PC-3 (cell line): ENCODE data around the gene WNT3. TPM values are rescaled to one million over a fixed set of nuclear protein-coding genes. Genes with fewer than 3 reads are reported as not detected.

ENCODE experiments used
- ATAC-seq: fragments of 200-7000 bp; cut with Tn5 transposase; 2 replicates; pipeline ENCODE4 v1.9.1; 2020; ENCODE audit warnings: mild to moderate bottlenecking, moderate library complexity
- BruUV-seq: library from RNA; stranded (reverse); fragments of 400-500 nt; replicated peaks from 2 replicates; lab custom pipeline; 2021; lab: Mats Ljungman, UMichigan
- CTCF ChIA-PET: fragments of 300-600 bp; sonication (Branson Sonifier 250); formaldehyde crosslinking; loops from one replicate; lab custom pipeline; 2022; ENCODE audit warnings: antibody characterized with exemption; lab: Charles Lee
- POLR2A ChIA-PET: fragments of 300-600 bp; sonication (Branson Sonifier 250); formaldehyde crosslinking; loops from one replicate; lab custom pipeline; 2022; ENCODE audit warnings: antibody characterized with exemption; ENCODE audit not compliant: unreplicated experiment; lab: Charles Lee
- DNase-seq: peaks from one replicate; pipeline ENCODE4 v3.0.0-alpha.2; 2015
- H2AFZ ChIP-seq: fragments of 300-600 bp; sonication (generic); 2 replicates; pipeline ENCODE4 v1.6.0; 2016; ENCODE audit warnings: antibody characterized with exemption, low read length
- H3F3A ChIP-seq: fragments of 300-600 bp; sonication (generic); one replicate; pipeline ENCODE4 v1.6.0; 2017; ENCODE audit warnings: antibody characterized with exemption, low read length, control low read depth, mild to moderate bottlenecking; ENCODE audit not compliant: unreplicated experiment
- H3K27ac ChIP-seq: fragments of 300-600 bp; sonication (generic); 2 replicates; pipeline ENCODE4 v1.5.1; 2016; ENCODE audit warnings: mild to moderate bottlenecking, low read length
- H3K27me3 ChIP-seq: fragments of 300-600 bp; sonication (generic); 2 replicates; pipeline ENCODE4 v1.6.1; 2016; ENCODE audit warnings: low read length, mixed read lengths
- H3K36me3 ChIP-seq: fragments of 300-600 bp; sonication (generic); 2 replicates; pipeline ENCODE4 v1.6.1; 2016; ENCODE audit warnings: low read depth, mixed run types, low read length, mixed read lengths
- H3K4me1 ChIP-seq: fragments of 300-600 bp; sonication (generic); 2 replicates; pipeline ENCODE4 v1.5.1; 2016; ENCODE audit warnings: low read length; ENCODE audit not compliant: insufficient read depth
- H3K4me2 ChIP-seq: fragments of 300-600 bp; sonication (generic); 2 replicates; pipeline ENCODE4 v1.6.0; 2016; ENCODE audit warnings: low read length
- H3K4me3 ChIP-seq: fragments of 300-600 bp; sonication (generic); 2 replicates; pipeline ENCODE4 v1.5.1; 2016; ENCODE audit warnings: mild to moderate bottlenecking, low read length, mixed read lengths
- H3K79me2 ChIP-seq: fragments of 300-600 bp; sonication (generic); 2 replicates; pipeline ENCODE4 v1.6.1; 2017; ENCODE audit warnings: low read length, mixed read lengths
- H3K9ac ChIP-seq: fragments of 300-600 bp; sonication (generic); 2 replicates; pipeline ENCODE4 v1.6.0; 2016; ENCODE audit warnings: mild to moderate bottlenecking, low read length
- H3K9me2 ChIP-seq: fragments of 300-600 bp; sonication (generic); replicated peaks from 2 replicates; pipeline ENCODE4 v1.6.1; 2016; ENCODE audit warnings: mixed run types, low read length, mixed read lengths
- H3K9me3 ChIP-seq: fragments of 300-600 bp; sonication (generic); 2 replicates; pipeline ENCODE4 v1.6.1; 2016; ENCODE audit warnings: low read length, mixed read lengths
- H4K20me1 ChIP-seq: fragments of 300-600 bp; sonication (generic); 2 replicates; pipeline ENCODE4 v1.6.1; 2016; ENCODE audit warnings: low read length, mixed read lengths
- EZH2 ChIP-seq: fragments of 300-600 bp; sonication (generic); IDR thresholded peaks from one replicate; pipeline ENCODE4 v1.6.1; 2017; ENCODE audit warnings: antibody characterized with exemption, mild to moderate bottlenecking, low read length; ENCODE audit not compliant: unreplicated experiment
- EZH2phosphoT487 ChIP-seq: fragments of 300-600 bp; sonication (generic); IDR thresholded peaks from 2 replicates; pipeline ENCODE4 v1.6.1; 2018; ENCODE audit warnings: mild to moderate bottlenecking, antibody characterized with exemption, low read length, borderline replicate concordance
- intact Hi-C: fragments of 100-400 bp; cut with micrococcal nuclease; formaldehyde crosslinking; loops from 2 replicates; pipeline ENCODE4 v1.9.0; 2023
- total RNA-seq: library from RNA; depleted of rRNA; stranded (reverse); fragments of >200 nt; gene quantifications from 2 replicates; pipeline ENCODE4 v1.2.3, GENCODE V29; 2014; rRNA removed
- TF ChIP-seq, protein P1 (sequence below): fragments of 300-600 bp; sonication (generic); conservative IDR thresholded peaks from 2 replicates; pipeline ENCODE4 v1.5.1; 2017; ENCODE audit warnings: antibody characterized with exemption, low read depth, mild to moderate bottlenecking, low read length

Gene WNT3
- total RNA-seq, 1 experiment from 2014 or later: 4.9 TPM

DNA sequence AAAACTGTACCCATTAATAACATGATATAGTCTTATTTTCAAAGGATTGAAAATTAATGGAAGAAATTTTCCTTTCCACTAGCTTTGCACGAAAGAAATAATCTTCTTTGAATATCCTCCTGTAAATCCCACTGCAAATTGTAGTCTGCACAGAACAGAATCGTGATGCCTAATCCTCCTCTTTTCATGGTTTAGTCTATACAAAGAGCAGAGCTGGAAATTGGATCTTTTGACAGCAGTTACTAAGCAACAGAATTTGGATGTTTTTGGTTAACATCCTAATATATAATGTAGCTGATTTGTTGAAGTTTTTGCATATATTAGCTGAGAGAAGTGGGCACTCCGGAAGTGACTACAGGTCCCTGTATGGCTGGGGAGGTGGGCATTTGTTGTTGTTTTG is 98.6 kb downstream of the WNT3 start:
- Histone ChIP-seq H4K20me1 (no peaks in the 10 kb centered on the region), H2AFZ (no peak overlapping the region), H3K79me2 (no peaks in the 10 kb centered on the region), H3K4me1 (peaks cover 11% of the 10 kb centered on the region), H3K27ac (no peak overlapping the region), H3K9me3 (no peaks in the 10 kb centered on the region), H3K9ac (no peak overlapping the region), H3K4me2 (no peak overlapping the region), H3K36me3 (peaks cover 5% of the 10 kb centered on the region; the same call in 1 of the 2 replicates), H3K9me2 (no peaks in the 10 kb centered on the region), H3F3A (no peaks in the 10 kb centered on the region), H3K27me3 (no peaks in the 10 kb centered on the region), H3K4me3 (no peak overlapping the region)
- CTCF ChIA-PET: no interaction called here
- no peak for TF ChIP-seq EZH2phosphoT487
- TF ChIP-seq, protein P1, sequence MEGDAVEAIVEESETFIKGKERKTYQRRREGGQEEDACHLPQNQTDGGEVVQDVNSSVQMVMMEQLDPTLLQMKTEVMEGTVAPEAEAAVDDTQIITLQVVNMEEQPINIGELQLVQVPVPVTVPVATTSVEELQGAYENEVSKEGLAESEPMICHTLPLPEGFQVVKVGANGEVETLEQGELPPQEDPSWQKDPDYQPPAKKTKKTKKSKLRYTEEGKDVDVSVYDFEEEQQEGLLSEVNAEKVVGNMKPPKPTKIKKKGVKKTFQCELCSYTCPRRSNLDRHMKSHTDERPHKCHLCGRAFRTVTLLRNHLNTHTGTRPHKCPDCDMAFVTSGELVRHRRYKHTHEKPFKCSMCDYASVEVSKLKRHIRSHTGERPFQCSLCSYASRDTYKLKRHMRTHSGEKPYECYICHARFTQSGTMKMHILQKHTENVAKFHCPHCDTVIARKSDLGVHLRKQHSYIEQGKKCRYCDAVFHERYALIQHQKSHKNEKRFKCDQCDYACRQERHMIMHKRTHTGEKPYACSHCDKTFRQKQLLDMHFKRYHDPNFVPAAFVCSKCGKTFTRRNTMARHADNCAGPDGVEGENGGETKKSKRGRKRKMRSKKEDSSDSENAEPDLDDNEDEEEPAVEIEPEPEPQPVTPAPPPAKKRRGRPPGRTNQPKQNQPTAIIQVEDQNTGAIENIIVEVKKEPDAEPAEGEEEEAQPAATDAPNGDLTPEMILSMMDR: no peak
- TF ChIP-seq EZH2: no peak
- intact Hi-C loops: no loop called here
- ATAC-seq (no peak), DNase-seq (no peak)
- no TSS peak for BruUV-seq
- POLR2A ChIA-PET: no interaction called here

- no peaks in the 10 kb centered on the region for H3K27me3 ChIP-seq
- H4K20me1 ChIP-seq: no peaks in the 10 kb centered on the region
- no peaks in the 10 kb centered on the region for H3K9me2 ChIP-seq
- no peaks in the 10 kb centered on the region for H3K9me3 ChIP-seq
- no peaks in the 10 kb centered on the region for H3F3A ChIP-seq
- DNase-seq: no peak
- no peak overlapping the region for H3K9ac ChIP-seq
- H3K27ac ChIP-seq: no peak overlapping the region
- ChIA-PET POLR2A (no interaction called here), CTCF (no interaction called here)
- H3K36me3 ChIP-seq: peaks cover 17% of the 10 kb centered on the region; the same call in 1 of the 2 replicates
- H3K4me3 ChIP-seq: no peak overlapping the region
- TF ChIP-seq, protein P1: no peak
- no peak for TF ChIP-seq EZH2
- TF ChIP-seq EZH2phosphoT487: no peak
- no TSS peak for BruUV-seq
- intact Hi-C loops: no loop called here
- H3K79me2 ChIP-seq: no peaks in the 10 kb centered on the region
- H3K4me2 ChIP-seq: no peak overlapping the region
- H3K4me1 ChIP-seq: peaks cover 11% of the 10 kb centered on the region
- ATAC-seq: no peak
- H2AFZ ChIP-seq: no peak overlapping the region
Observed at GRCh38 chr17:46717999-46718398, 100.5 kb downstream of the WNT3 start.

Other genes with a start within 250 kb of the WNT3 start
- gene ARL17A, start 239.0 kb downstream of the WNT3 start, total RNA-seq: 6.0 and 8.5 TPM in 2 replicates
- 50.3 and 52.2 TPM in 2 replicates for gene NSF, start 228.0 kb downstream of the WNT3 start, total RNA-seq
- not detected in 2 replicates for gene WNT9B, start 32.9 kb upstream of the WNT3 start, total RNA-seq
- 45.6 and 48.4 TPM in 2 replicates for gene GOSR2, start 104.5 kb upstream of the WNT3 start, total RNA-seq
- gene RPRML, start 160.6 kb upstream of the WNT3 start, total RNA-seq: 0.11 TPM in 1 of 2 replicates, not detected in the other